ENCODE measurements around the gene MBP. TPM values are rescaled to one million over a fixed set of nuclear protein-coding genes. Genes with fewer than 3 reads are reported as not detected.

MBP gene
- total and polyA plus RNA-seq, 2 of the 4 experiments (the other 2 are of a cell fraction), result 0.72 to 0.90 TPM

GRCh38 chr18:77015169-77015568 is 117.4 kb downstream of the MBP start:
- Histone ChIP-seq H3K23ac (ENCODE audit: low read depth, low read length) (no peak overlapping the region), H3K4ac (ENCODE audit: low read depth, low read length) (no peak overlapping the region), H2BK120ac (ENCODE audit: low read depth, low read length) (no peak overlapping the region), H4K91ac (ENCODE audit: insufficient read depth, low read depth, low read length) (no peak overlapping the region), H3K9me3 (ENCODE audit: control insufficient read depth, insufficient read depth, low read length) (no peaks in the 10 kb centered on the region), H2AFZ (replicated peaks; ENCODE audit: low read length, poor library complexity) (no peak overlapping the region), H2AK5ac (ENCODE audit: low read depth, low read length) (no peak overlapping the region), H2AK9ac (replicated peaks; ENCODE audit: low read depth, low read length, poor library complexity) (no peak overlapping the region), H4K5ac (ENCODE audit: low read depth, low read length) (no peak overlapping the region), H3K14ac (replicated peaks; ENCODE audit: low read depth, low read length) (no peak overlapping the region), H2BK20ac (ENCODE audit: low read depth, low read length) (no peak overlapping the region), H3K36me3 (ENCODE audit: control insufficient read depth, insufficient read depth, low read length) (peaks cover 3% of the 10 kb centered on the region; the same call in 1 of the 2 replicates), H4K20me1 (ENCODE audit: insufficient read depth, low read length) (no peaks in the 10 kb centered on the region), H3K18ac (ENCODE audit: low read depth, low read length) (no peak overlapping the region), H2BK15ac (ENCODE audit: low read depth, low read length) (no peak overlapping the region), H3K56ac (ENCODE audit: extremely low read depth, insufficient read depth, low read length) (no peak overlapping the region), H2BK5ac (ENCODE audit: low read depth, low read length, poor library complexity, severe bottlenecking) (no peak overlapping the region), H3K4me3 (ENCODE audit: insufficient read depth, low read depth, low read length) (no peak overlapping the region), H3K4me2 (ENCODE audit: low read depth, low read length) (no peak overlapping the region), H3K9me1 (ENCODE audit: insufficient read depth, low read length) (no peaks in the 10 kb centered on the region), H4K8ac (ENCODE audit: low read depth in 2 of 2, low read length in 2 of 2) (no peak overlapping the region), H3K27me3 (ENCODE audit: control insufficient read depth, insufficient read depth, low read length) (no peaks in the 10 kb centered on the region; the same call in 1 of the 2 replicates), H3K4me1 (ENCODE audit: control insufficient read depth, insufficient read depth, low read length) (no peaks in the 10 kb centered on the region), H3K79me1 (ENCODE audit: low read depth in 1 of 2, low read length in 2 of 2) (no peaks in the 10 kb centered on the region), H3K9ac (ENCODE audit: low read depth, low read length) (no peak overlapping the region), H3K27ac (ENCODE audit: insufficient read depth, low read length) (no peak overlapping the region)
- in situ Hi-C loops (cut with MboI; ENCODE audit: low sequenced_read_pairs), result no loop called here
- CTCF ChIA-PET, result no interaction called here
- DNase-seq (no peak), ATAC-seq (ENCODE audit: low read depth) (no peak)
- POLR2A ChIA-PET (ENCODE audit: unreplicated experiment), result no interaction called here
- 17% methylated on average over 2 of the region's 4 CpGs; no CpG with 5 or more reads in 1 of the 2 experiments for WGBS, 2 experiments (ENCODE audit: extremely low coverage in 2 of 2, insufficient read length in 1 of 2)
- intact Hi-C loops (cut with micrococcal nuclease), result no loop called here
- dilution Hi-C loops (cut with HindIII; ENCODE audit: low sequenced_read_pairs, unreplicated experiment), result no loop called here
- TF ChIP-seq SMC3 (IDR thresholded peaks at IDR 0.05; ENCODE audit: low read depth, low read length) (no peak), CEBPB (IDR thresholded peaks at IDR 0.05; ENCODE audit: low read depth, low read length) (peak; percentile 55; the same call in 1 of the 2 replicates)
- BruUV-seq (replicated peaks), result no TSS peak

Measured in IMR-90 (cell line).